Stomach (tissue), 9 donors: ENCODE results near the gene DPP6. TPM values are rescaled to one million over a fixed set of nuclear protein-coding genes. Genes with fewer than 3 reads are reported as not detected.

Source experiments
- DNase-seq, 2 donors: peaks; one replicate each; pipeline versions ENCODE4 v3.0.0 to v3.0.0-alpha.2; 2013 to 2019
- H3K27ac ChIP-seq, 5 donors: fragments of 200-600 bp in 4 of 5; sonication (generic) in 4 of 5; one replicate each; pipeline ENCODE4 v1.5.1; 2013 to 2019; ENCODE audit warnings: mild to moderate bottlenecking in 1 of 5, moderate library complexity in 1 of 5
- H3K27me3 ChIP-seq, 3 donors: fragments of 200-600 bp; sonication (generic); one replicate each; pipeline ENCODE4 v1.5.1; 2017 to 2019; ENCODE audit warnings: mixed run types in 1 of 3
- H3K36me3 ChIP-seq, 4 donors: fragments of 200-600 bp; sonication (generic); 1 replicate in 3 of 4; 2 replicates in 1 of 4; pipeline ENCODE4 v1.5.1; 2016 to 2019
- H3K4me1 ChIP-seq, 4 donors: fragments of 200-600 bp; sonication (generic); one replicate each; pipeline ENCODE4 v1.5.1; 2016 to 2019
- H3K4me3 ChIP-seq, 4 donors: fragments of 200-600 bp; sonication (generic) in 3 of 4; one replicate each; pipeline ENCODE4 v1.5.1; 2016 to 2019; ENCODE audit warnings: mild to moderate bottlenecking in 1 of 4
- H3K9me3 ChIP-seq, 4 donors: fragments of 200-600 bp; sonication (generic); one replicate each; pipeline ENCODE4 v1.5.1; 2016 to 2019
- CTCF ChIP-seq, 7 experiments: fragments of 450-650 bp in 4 of 7; fragments of 200-600 bp in 3 of 7; sonication (generic) in 3 of 7; IDR thresholded peaks; one replicate each; pipeline ENCODE4 v1.5.1; 2016 to 2019; ENCODE audit warnings: antibody characterized with exemption in 7 of 7, control low read depth in 2 of 7, mild to moderate bottlenecking in 1 of 7
- EP300 ChIP-seq: sonication (generic); formaldehyde crosslinking; IDR thresholded peaks from one replicate; pipeline ENCODE4 v1.6.1; 2017; ENCODE audit warnings: antibody characterized with exemption
- POLR2A ChIP-seq, 4 donors: fragments of 450-650 bp; IDR thresholded peaks; one replicate each; pipeline ENCODE4 v1.6.1; 2016; ENCODE audit warnings: antibody characterized with exemption in 4 of 4, control low read depth in 2 of 4, mild to moderate bottlenecking in 1 of 4, moderate library complexity in 1 of 4
- POLR2AphosphoS5 ChIP-seq, 3 donors: sonication (generic); formaldehyde crosslinking; IDR thresholded peaks; one replicate each; pipeline ENCODE4 v1.6.1; 2016; ENCODE audit warnings: antibody characterized with exemption in 3 of 3
- WGBS, 5 donors: extraction: QIAGEN DNeasy Blood & Tissue Kit in 3 of 5; methylation state at CpG; one replicate each; pipeline versions ENCODE4 v1.1.5 to v1.1.7; 2013 to 2018; 5-methylcytosine and 5-hydroxymethylcytosine counted together
- intact Hi-C: fragments of 100-400 bp; cut with DNase I; formaldehyde crosslinking; loops from one replicate; pipeline ENCODE4 v1.15.1; 2023; ENCODE audit warnings: low total_unique reads
- polyA plus RNA-seq, 3 donors: library from polyadenylated mRNA; stranded (reverse); fragments of 200-250 nt; gene quantifications; one replicate each; pipeline ENCODE4 v1.2.3, GENCODE V29; 2013
- total RNA-seq, 5 donors: library from RNA; depleted of rRNA; stranded (reverse); fragments of >200 nt; gene quantifications; one replicate each; pipeline versions ENCODE4 v1.1.0 to v1.2.3, GENCODE V29; 2014 to 2016
- donor health status: healthy with polysubstance abuse.
- donor health status: Bipolar disorder and iron deficiency.
- donor health status: healthy.

Gene DPP6
- total and polyA plus RNA-seq, 8 donors: 0.15 to 29.8 (median 4.9) TPM

- Histone ChIP-seq H3K9me3 (peaks cover 4 to 12% (median 8%) of the 10 kb centered on the region in 4 donors), H3K27me3 (peaks cover 0 to 20% (median 0%) of the 10 kb centered on the region in 3 donors), H3K36me3 (no peaks in the 10 kb centered on the region), H3K27ac (no peak overlapping the region), H3K4me3 (no peak overlapping the region), H3K4me1 (peaks cover 12 to 22% (median 19%) of the 10 kb centered on the region in 4 donors)
- TF ChIP-seq POLR2A (IDR thresholded peaks at IDR 0.05) (no peak), EP300 (no peak), POLR2AphosphoS5 (IDR thresholded peaks at IDR 0.05) (no peak), CTCF (IDR thresholded peaks at IDR 0.05) (no peak)
- WGBS, 5 donors: 94 to 99% (median 95%) methylated on average over 7 of the region's 7 CpGs
- no peak for DNase-seq
- intact Hi-C loops: no loop called here
Measured at GRCh38 chr7:154906201-154906600, 854.0 kb downstream of the DPP6 start.

GRCh38 chr7:154906736-154907355 is 854.6 kb downstream of the DPP6 start:
- peaks cover 0 to 20% (median 0%) of the 10 kb centered on the region in 3 donors for H3K27me3 ChIP-seq
- H3K36me3 ChIP-seq: no peaks in the 10 kb centered on the region
- WGBS, 5 donors: 87 to 97% (median 96%) methylated on average over 28 to 41 of the region's 41 CpGs
- peaks cover 5 to 17% (median 10%) of the 10 kb centered on the region in 4 donors for H3K9me3 ChIP-seq
- no peak overlapping the region for H3K27ac ChIP-seq
- peaks cover 12 to 19% (median 17%) of the 10 kb centered on the region in 4 donors for H3K4me1 ChIP-seq
- TF ChIP-seq POLR2AphosphoS5 (IDR thresholded peaks at IDR 0.05): no peak
- no peak for TF ChIP-seq POLR2A (IDR thresholded peaks at IDR 0.05)
- TF ChIP-seq EP300: no peak
- TF ChIP-seq CTCF (IDR thresholded peaks at IDR 0.05): no peak
- no peak for DNase-seq
- intact Hi-C loops: no loop called here
- H3K4me3 ChIP-seq: no peak overlapping the region

GRCh38 chr7:154907651-154908620 is 855.7 kb downstream of the DPP6 start:
- no peak overlapping the region for H3K4me3 ChIP-seq
- intact Hi-C loops: no loop called here
- WGBS, 5 donors: 78 to 84% (median 83%) methylated on average over 18 to 21 of the region's 21 CpGs

GRCh38 chr7:154909241-154910105 is 857.3 kb downstream of the DPP6 start:
- no peaks in the 10 kb centered on the region for H3K36me3 ChIP-seq
- no peak overlapping the region for H3K4me3 ChIP-seq
- H3K4me1 ChIP-seq: peaks cover 10 to 12% (median 11%) of the 10 kb centered on the region in 4 donors
- 81 to 88% (median 86%) methylated on average over 23 to 26 of the region's 26 CpGs for WGBS, 5 donors
- peaks cover 0 to 27% (median 5%) of the 10 kb centered on the region in 3 donors for H3K27me3 ChIP-seq
- H3K27ac ChIP-seq: no peak overlapping the region
- peaks cover 5 to 17% (median 10%) of the 10 kb centered on the region in 4 donors for H3K9me3 ChIP-seq
- intact Hi-C loops: no loop called here
- TF ChIP-seq EP300: no peak
- TF ChIP-seq POLR2A (IDR thresholded peaks at IDR 0.05): no peak
- no peak for TF ChIP-seq CTCF (IDR thresholded peaks at IDR 0.05)
- TF ChIP-seq POLR2AphosphoS5 (IDR thresholded peaks at IDR 0.05): no peak
- no peak for DNase-seq

More at GRCh38 chr7:154907651-154908620, 855.7 kb downstream of the DPP6 start:
- no peaks in the 10 kb centered on the region for H3K36me3 ChIP-seq
- H3K9me3 ChIP-seq: peaks cover 5 to 17% (median 10%) of the 10 kb centered on the region in 4 donors
- no peak for TF ChIP-seq POLR2A (IDR thresholded peaks at IDR 0.05)
- no peak for TF ChIP-seq EP300
- DNase-seq: no peak
- no peak overlapping the region for H3K27ac ChIP-seq
- peaks cover 0 to 20% (median 0%) of the 10 kb centered on the region in 3 donors for H3K27me3 ChIP-seq
- peaks cover 6 to 8% (median 8%) of the 10 kb centered on the region in 4 donors for H3K4me1 ChIP-seq
